NCI-H1436 treated with DMSO at 0.1 percent for 48 hours (cell line): ENCODE results near the gene GBX1.

Experiments used
- DNase-seq: peaks from one replicate; lab custom pipeline; 2025; lab: John Stamatoyannopoulos, UW

GBX1 gene

GRCh38 chr7:151114151-151115090 lies 53.1 kb downstream of the GBX1 start:
- no peak for DNase-seq

- no peak for DNase-seq
Measured at GRCh38 chr7:151113344-151114150, 53.9 kb downstream of the GBX1 start.

- DNase-seq: no peak
Measured at GRCh38 chr7:151110941-151111645, 56.4 kb downstream of the GBX1 start.

GRCh38 chr7:151110236-151110940 lies 57.1 kb downstream of the GBX1 start:
- DNase-seq: no peak

GRCh38 chr7:151109094-151110048 lies 58.1 kb downstream of the GBX1 start:
- no peak for DNase-seq

GRCh38 chr7:151107882-151108281 lies 59.6 kb downstream of the GBX1 start:
- no peak for DNase-seq

GRCh38 chr7:151104411-151105235 lies 62.9 kb downstream of the GBX1 start:
- no peak for DNase-seq

GRCh38 chr7:151103973-151104372 lies 63.5 kb downstream of the GBX1 start:
- no peak for DNase-seq

- DNase-seq: no peak
Measured at GRCh38 chr7:151102991-151103390, 64.5 kb downstream of the GBX1 start.

- DNase-seq: no peak
Measured at GRCh38 chr7:151101621-151102396, 65.7 kb downstream of the GBX1 start.

GRCh38 chr7:151100921-151101320 lies 66.6 kb downstream of the GBX1 start:
- DNase-seq: no peak

- no peak for DNase-seq
Measured at GRCh38 chr7:151099486-151100211, 67.8 kb downstream of the GBX1 start.
